Ascending aorta (tissue), 2 donors: Measurements from ENCODE around the gene ZNF518A. TPM values are rescaled to one million over a fixed set of nuclear protein-coding genes. Genes with fewer than 3 reads are reported as not detected.

Experiments
- DNase-seq, 2 donors: peaks; one replicate each; pipeline ENCODE4 v3.0.0-alpha.2; 2019; ENCODE audit warnings: low spot score in 2 of 2
- H3K27ac ChIP-seq, 2 donors: fragments of 200-600 bp; sonication (generic); one replicate each; pipeline ENCODE4 v1.5.1; 2016 to 2017; ENCODE audit warnings: mild to moderate bottlenecking in 1 of 2
- H3K27me3 ChIP-seq: fragments of 200-600 bp; sonication (generic); one replicate; pipeline ENCODE4 v1.5.1; 2017
- H3K36me3 ChIP-seq, 2 donors: fragments of 200-600 bp; sonication (generic); one replicate each; pipeline ENCODE4 v1.5.1; 2016
- H3K4me1 ChIP-seq, 2 donors: fragments of 200-600 bp; sonication (generic); one replicate each; pipeline ENCODE4 v1.5.1; 2016 to 2017; ENCODE audit warnings: mild to moderate bottlenecking in 1 of 2
- H3K4me3 ChIP-seq, 2 donors: fragments of 200-600 bp; sonication (generic); one replicate each; pipeline ENCODE4 v1.5.1; 2016 to 2017; ENCODE audit warnings: mild to moderate bottlenecking in 1 of 2
- H3K9me3 ChIP-seq, 2 donors: fragments of 200-600 bp; sonication (generic); one replicate each; pipeline ENCODE4 v1.5.1; 2016
- intact Hi-C: fragments of 100-400 bp; cut with DNase I; formaldehyde crosslinking; loops from one replicate; pipeline ENCODE4 v1.15.1; 2023
- total RNA-seq: library from RNA; depleted of rRNA; stranded (reverse); fragments of >200 nt; gene quantifications from one replicate; pipeline ENCODE4 v1.1.0, GENCODE V29; 2016
- TF ChIP-seq, protein P1 (sequence below), 3 experiments: fragments of 200-600 bp in 2 of 3; fragments of 450-650 bp in 1 of 3; sonication (generic) in 2 of 3; IDR thresholded peaks; one replicate each; pipeline ENCODE4 v1.5.1; 2016 to 2019; ENCODE audit warnings: antibody characterized with exemption in 3 of 3, mild to moderate bottlenecking in 1 of 3, moderate library complexity in 1 of 3

ZNF518A gene
- total RNA-seq, 1 donor from 2014 or later: 7.1 TPM

DNA sequence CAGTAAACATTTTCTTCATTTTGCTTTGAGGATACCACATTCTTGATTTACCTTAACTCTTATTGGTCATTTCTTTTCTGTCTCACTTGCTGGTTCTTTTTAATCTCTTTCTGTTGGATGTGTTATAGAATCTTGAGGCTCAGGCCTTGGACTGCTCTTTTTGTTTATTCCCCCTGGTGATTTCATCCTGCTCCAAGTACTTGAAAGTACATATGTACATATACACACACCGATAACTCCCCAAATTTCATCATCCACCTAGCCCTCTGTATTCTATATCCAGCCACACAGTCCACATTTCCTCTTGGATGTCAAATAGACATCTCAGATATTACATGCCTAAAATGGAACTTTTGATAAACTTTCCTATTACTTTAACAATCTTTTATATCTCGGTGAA lies 7.5 kb downstream of the ZNF518A start:
- DNase-seq: no peak
- H3K27ac ChIP-seq: no peak overlapping the region
- peaks cover 28 to 56% of the 10 kb centered on the region in 2 donors for H3K36me3 ChIP-seq
- intact Hi-C loops: no loop called here
- TF ChIP-seq, protein P1, sequence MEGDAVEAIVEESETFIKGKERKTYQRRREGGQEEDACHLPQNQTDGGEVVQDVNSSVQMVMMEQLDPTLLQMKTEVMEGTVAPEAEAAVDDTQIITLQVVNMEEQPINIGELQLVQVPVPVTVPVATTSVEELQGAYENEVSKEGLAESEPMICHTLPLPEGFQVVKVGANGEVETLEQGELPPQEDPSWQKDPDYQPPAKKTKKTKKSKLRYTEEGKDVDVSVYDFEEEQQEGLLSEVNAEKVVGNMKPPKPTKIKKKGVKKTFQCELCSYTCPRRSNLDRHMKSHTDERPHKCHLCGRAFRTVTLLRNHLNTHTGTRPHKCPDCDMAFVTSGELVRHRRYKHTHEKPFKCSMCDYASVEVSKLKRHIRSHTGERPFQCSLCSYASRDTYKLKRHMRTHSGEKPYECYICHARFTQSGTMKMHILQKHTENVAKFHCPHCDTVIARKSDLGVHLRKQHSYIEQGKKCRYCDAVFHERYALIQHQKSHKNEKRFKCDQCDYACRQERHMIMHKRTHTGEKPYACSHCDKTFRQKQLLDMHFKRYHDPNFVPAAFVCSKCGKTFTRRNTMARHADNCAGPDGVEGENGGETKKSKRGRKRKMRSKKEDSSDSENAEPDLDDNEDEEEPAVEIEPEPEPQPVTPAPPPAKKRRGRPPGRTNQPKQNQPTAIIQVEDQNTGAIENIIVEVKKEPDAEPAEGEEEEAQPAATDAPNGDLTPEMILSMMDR (IDR thresholded peaks at IDR 0.05): no peak
- no peak overlapping the region for H3K4me3 ChIP-seq
- H3K9me3 ChIP-seq: no peaks in the 10 kb centered on the region
- no peaks in the 10 kb centered on the region for H3K27me3 ChIP-seq
- no peaks in the 10 kb centered on the region for H3K4me1 ChIP-seq

DNA sequence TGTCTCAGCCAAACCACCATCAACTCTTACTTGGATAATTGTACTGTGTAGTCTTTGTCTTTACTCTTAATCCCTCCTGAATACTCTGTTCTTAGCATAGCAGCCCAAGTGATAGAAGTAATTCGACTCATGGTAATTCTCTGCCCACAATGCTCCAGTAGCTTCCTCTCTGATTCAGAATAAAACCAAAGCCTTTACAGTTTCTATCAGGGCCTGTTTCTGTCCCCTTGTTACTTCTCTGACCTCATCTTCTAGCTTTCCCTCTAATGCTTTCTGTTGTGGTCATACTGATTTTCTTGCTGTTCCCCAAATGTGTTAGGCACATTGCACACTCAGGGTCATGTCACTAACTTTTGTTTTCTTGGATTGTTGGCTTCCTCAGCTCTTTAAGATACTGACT lies 8.0 kb downstream of the ZNF518A start:
- Histone ChIP-seq H3K27me3 (no peaks in the 10 kb centered on the region), H3K9me3 (no peaks in the 10 kb centered on the region), H3K4me3 (no peak overlapping the region), H3K36me3 (peaks cover 28 to 61% of the 10 kb centered on the region in 2 donors), H3K4me1 (no peaks in the 10 kb centered on the region), H3K27ac (no peak overlapping the region)
- no peak for DNase-seq
- TF ChIP-seq, protein P1 (IDR thresholded peaks at IDR 0.05): no peak
- intact Hi-C loops: no loop called here

DNA sequence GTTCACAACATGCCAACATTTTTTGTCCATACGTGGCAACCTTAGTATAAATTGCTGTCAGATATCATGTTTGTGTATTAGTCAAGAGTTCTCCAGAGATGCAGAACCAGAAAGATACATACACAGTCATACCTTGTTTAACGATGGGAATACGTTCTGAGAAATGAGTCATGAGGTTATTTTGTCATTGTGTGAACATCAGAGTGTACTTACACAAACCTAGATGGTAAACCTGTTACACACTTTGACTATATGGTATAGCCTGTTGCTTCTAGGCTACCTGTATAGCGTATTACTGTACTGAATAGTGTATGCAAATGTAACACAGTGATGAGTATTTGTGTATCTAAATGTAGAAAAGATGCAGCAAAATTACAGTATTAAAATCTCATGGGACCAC lies 22.3 kb downstream of the ZNF518A start:
- intact Hi-C loops: loop anchor here (10.0 kb wide), 1 partner anchor 1038 kb away; no protein-coding TSS in a partner anchor
- H3K36me3 ChIP-seq: peaks cover 55 to 76% of the 10 kb centered on the region in 2 donors
- TF ChIP-seq, protein P1 (IDR thresholded peaks at IDR 0.05): no peak

DNA sequence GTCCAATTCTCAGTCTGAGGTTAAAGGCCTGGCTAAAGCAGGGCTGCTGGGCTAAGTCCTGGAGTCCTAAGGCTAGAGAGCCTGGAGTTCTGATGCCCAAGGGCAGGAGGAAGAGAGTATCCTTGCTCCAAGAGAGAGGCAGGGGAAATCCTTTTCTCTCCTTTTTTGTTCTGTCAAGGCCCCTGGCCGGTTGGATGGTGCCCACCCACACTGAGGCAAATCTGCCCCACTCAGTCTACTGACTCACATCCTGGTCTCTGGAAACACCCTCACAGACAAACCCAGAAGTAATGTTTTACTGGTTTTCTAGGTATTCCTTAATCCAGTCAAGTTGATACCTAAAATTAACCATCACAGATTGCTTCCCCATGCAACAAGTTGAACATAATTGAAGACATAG lies 23.0 kb downstream of the ZNF518A start:
- H3K9me3 ChIP-seq: no peaks in the 10 kb centered on the region
- no peak overlapping the region for H3K27ac ChIP-seq
- no peaks in the 10 kb centered on the region for H3K27me3 ChIP-seq
- no peak for DNase-seq
- H3K4me3 ChIP-seq: no peak overlapping the region
- H3K4me1 ChIP-seq: no peaks in the 10 kb centered on the region
- TF ChIP-seq, protein P1 (IDR thresholded peaks at IDR 0.05): no peak
- intact Hi-C loops: loop anchor here (10.0 kb wide), 1 partner anchor 1038 kb away; no protein-coding TSS in a partner anchor
- H3K36me3 ChIP-seq: peaks cover 53 to 78% of the 10 kb centered on the region in 2 donors

More for the DNA sequence above, 22.3 kb downstream of the ZNF518A start:
- DNase-seq: no peak
- Histone ChIP-seq H3K4me1 (no peaks in the 10 kb centered on the region), H3K27ac (no peak overlapping the region), H3K9me3 (no peaks in the 10 kb centered on the region), H3K27me3 (no peaks in the 10 kb centered on the region), H3K4me3 (no peak overlapping the region)

DNA sequence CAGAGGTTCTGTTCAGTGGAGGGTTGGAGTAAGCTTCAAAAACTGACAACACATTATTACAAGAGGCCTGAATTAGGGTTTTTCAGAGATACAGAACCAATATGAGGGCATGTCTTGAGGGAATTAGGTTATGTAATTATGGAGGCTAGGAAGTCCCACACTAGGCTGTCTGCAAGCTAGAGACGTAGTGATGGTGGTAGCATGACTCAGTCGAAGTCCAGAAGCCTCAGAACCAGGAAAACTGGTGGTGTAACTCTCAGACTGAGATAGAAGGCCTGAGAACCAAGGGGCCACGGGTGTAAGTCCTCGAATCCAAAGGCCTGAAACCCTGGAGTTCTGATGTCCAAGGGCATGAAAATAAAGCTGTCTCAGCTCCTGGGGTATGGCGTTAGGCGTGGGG lies 35.6 kb downstream of the ZNF518A start:
- Histone ChIP-seq H3K9me3 (peaks cover 11 to 36% of the 10 kb centered on the region in 2 donors), H3K27ac (no peak overlapping the region), H3K4me1 (no peaks in the 10 kb centered on the region), H3K4me3 (no peak overlapping the region), H3K27me3 (no peaks in the 10 kb centered on the region), H3K36me3 (no peaks in the 10 kb centered on the region)
- TF ChIP-seq, protein P1 (IDR thresholded peaks at IDR 0.05): no peak
- intact Hi-C loops: no loop called here
- no peak for DNase-seq

DNA sequence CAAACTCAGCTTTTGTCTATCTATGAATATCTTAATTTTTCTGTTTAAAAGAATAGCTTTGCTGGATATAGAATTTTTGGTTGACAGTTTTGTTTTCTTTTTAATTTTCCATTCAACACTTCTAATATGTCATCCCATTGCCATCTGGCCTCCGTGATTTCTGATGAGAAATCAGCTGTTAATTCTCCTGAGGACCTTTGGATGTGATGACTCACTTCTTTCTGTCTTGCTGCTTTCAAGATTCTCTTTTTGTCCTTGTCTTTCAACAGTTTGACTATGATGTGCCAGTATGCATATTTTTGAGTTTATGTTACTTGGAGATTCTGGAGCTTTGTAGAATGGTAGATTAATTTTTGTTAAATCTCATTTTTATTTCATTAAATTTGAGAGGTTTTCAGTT lies 38.4 kb downstream of the ZNF518A start:
- intact Hi-C loops: no loop called here
- TF ChIP-seq, protein P1 (IDR thresholded peaks at IDR 0.05): no peak
- DNase-seq: no peak
- Histone ChIP-seq H3K36me3 (no peaks in the 10 kb centered on the region), H3K9me3 (peaks cover 11 to 36% of the 10 kb centered on the region in 2 donors), H3K27ac (no peak overlapping the region), H3K4me3 (no peak overlapping the region), H3K4me1 (no peaks in the 10 kb centered on the region), H3K27me3 (no peaks in the 10 kb centered on the region)
